CD14-positive monocyte (primary cell): ENCODE data around the gene SLC2A9. TPM values are rescaled to one million over a fixed set of nuclear protein-coding genes. Genes with fewer than 3 reads are reported as not detected.
A peak's percentile ranks its signal among the peaks of the same experiment; 100 is the strongest.

Source experiments
- DNase-seq, 3 donors: peaks; one replicate each; pipeline ENCODE4 v3.0.0-alpha.2; 2011 to 2022
- H2AFZ ChIP-seq: 2 replicates; pipeline ENCODE4 v1.6.0; 2012; ENCODE audit warnings: mild to moderate bottlenecking, low read depth, low read length, inconsistent platforms; ENCODE audit not compliant: insufficient read depth, poor library complexity, severe bottlenecking
- H3K27ac ChIP-seq, 2 donors: 1 replicate in 1 of 2; 2 replicates in 1 of 2; pipeline ENCODE4 v1.5.1; 2012 to 2013; ENCODE audit warnings: low read length in 2 of 2, control low read depth in 1 of 2, inconsistent platforms in 1 of 2, low read depth in 1 of 2, mild to moderate bottlenecking in 1 of 2
- H3K27me3 ChIP-seq, 2 donors: one replicate each; pipeline versions ENCODE4 v1.6.0 to v1.6.1; 2011 to 2013; ENCODE audit warnings: low read length in 2 of 2; ENCODE audit not compliant: control insufficient read depth in 2 of 2, insufficient read depth in 2 of 2
- H3K36me3 ChIP-seq, 2 donors: replicated peaks in 1 of 2; 1 replicate in 1 of 2; 2 replicates in 1 of 2; pipeline versions ENCODE4 v1.5.1 to v1.6.1; 2012 to 2013; ENCODE audit warnings: low read length in 2 of 2, control low read depth in 1 of 2, inconsistent platforms in 1 of 2, mild to moderate bottlenecking in 1 of 2; ENCODE audit not compliant: insufficient read depth in 2 of 2, control insufficient read depth in 1 of 2
- H3K4me1 ChIP-seq, 2 donors: 1 replicate in 1 of 2; 2 replicates in 1 of 2; pipeline versions ENCODE4 v1.5.1 to v1.6.1; 2012 to 2013; ENCODE audit warnings: low read length in 2 of 2, control low read depth in 1 of 2, inconsistent platforms in 1 of 2, mild to moderate bottlenecking in 1 of 2, moderate library complexity in 1 of 2; ENCODE audit not compliant: insufficient read depth in 2 of 2, control insufficient read depth in 1 of 2
- H3K4me2 ChIP-seq: replicated peaks from 2 replicates; pipeline ENCODE3; 2012; ENCODE audit warnings: low read length, moderate library complexity, mild to moderate bottlenecking; ENCODE audit not compliant: poor library complexity, severe bottlenecking; ENCODE audit errors: extremely low read depth
- H3K4me3 ChIP-seq, 3 experiments: fragments of 200-600 bp in 1 of 3; sonication (generic) in 1 of 3; replicated peaks in 1 of 3; 1 replicate in 2 of 3; 2 replicates in 1 of 3; pipeline ENCODE4 v1.5.1; 2011 to 2013; ENCODE audit warnings: low read length in 3 of 3, mild to moderate bottlenecking in 3 of 3, control low read depth in 2 of 3, low read depth in 2 of 3, inconsistent platforms in 1 of 3, moderate library complexity in 1 of 3
- H3K79me2 ChIP-seq: 2 replicates; pipeline ENCODE4 v1.6.0; 2012; ENCODE audit warnings: mild to moderate bottlenecking, control low read depth, inconsistent platforms, low read length, moderate library complexity; ENCODE audit not compliant: insufficient read depth
- H3K9ac ChIP-seq: 2 replicates; pipeline ENCODE4 v1.6.0; 2017; ENCODE audit warnings: low read length, mild to moderate bottlenecking; ENCODE audit not compliant: insufficient read depth, poor library complexity, severe bottlenecking
- H3K9me3 ChIP-seq, 2 donors: replicated peaks in 1 of 2; 1 replicate in 1 of 2; 2 replicates in 1 of 2; pipeline versions ENCODE4 v1.5.1 to v1.6.1; 2012 to 2013; ENCODE audit warnings: low read length in 2 of 2, control low read depth in 1 of 2; ENCODE audit not compliant: control insufficient read depth in 1 of 2, insufficient read depth in 1 of 2
- H4K20me1 ChIP-seq: 2 replicates; pipeline ENCODE4 v1.6.0; 2012; ENCODE audit warnings: mild to moderate bottlenecking, low read length, control low read depth, moderate library complexity; ENCODE audit not compliant: insufficient read depth
- H3K27ac Mint-ChIP-seq, 7 donors: one replicate each; pipeline ENCODE4 v1.8.0; 2020; ENCODE audit warnings: mild to moderate bottlenecking in 7 of 7, mixed read lengths in 7 of 7, moderate library complexity in 6 of 7, inconsistent platforms in 2 of 7
- H3K27me3 Mint-ChIP-seq, 3 donors: one replicate each; pipeline ENCODE4 v1.8.0; 2021 to 2022; ENCODE audit warnings: low read depth in 3 of 3, mild to moderate bottlenecking in 3 of 3, mixed read lengths in 3 of 3, moderate library complexity in 3 of 3, inconsistent platforms in 1 of 3
- H3K36me3 Mint-ChIP-seq, 2 donors: one replicate each; pipeline ENCODE4 v1.8.0; 2020; ENCODE audit warnings: mixed read lengths in 2 of 2, inconsistent platforms in 1 of 2, mild to moderate bottlenecking in 1 of 2
- H3K4me1 Mint-ChIP-seq: one replicate; pipeline ENCODE4 v1.8.0; 2020; ENCODE audit warnings: mild to moderate bottlenecking, mixed read lengths
- H3K4me3 Mint-ChIP-seq, 2 donors: one replicate each; pipeline ENCODE4 v1.8.0; 2020; ENCODE audit warnings: mild to moderate bottlenecking in 2 of 2, mixed read lengths in 2 of 2, moderate library complexity in 1 of 2
- H3K9me3 Mint-ChIP-seq, 7 donors: one replicate each; pipeline ENCODE4 v1.8.0; 2020 to 2022; ENCODE audit warnings: mixed read lengths in 7 of 7, mild to moderate bottlenecking in 6 of 7, moderate library complexity in 6 of 7, inconsistent platforms in 2 of 7
- WGBS: methylation state at CpG from one replicate; pipeline ENCODE4 v1.1.5; 2013; ENCODE audit warnings: missing lambda C conversion rate; ENCODE audit not compliant: insufficient coverage; 5-methylcytosine and 5-hydroxymethylcytosine counted together
- intact Hi-C, 2 donors: fragments of 100-400 bp; cut with micrococcal nuclease; formaldehyde crosslinking; loops; one replicate each; pipeline versions ENCODE4 v1.15.0 to v1.15.1; 2023
- polyA plus RNA-seq, 3 donors: library from polyadenylated mRNA; depleted of rRNA in 1 of 3; unstranded in 2 of 3; stranded (reverse) in 1 of 3; fragments of 300-500 nt in 2 of 3; fragments of >200 nt in 1 of 3; fragmentation: Illumina TruSeq in 2 of 3; gene quantifications; 1 replicate in 2 of 3; 2 replicates in 1 of 3; pipeline ENCODE4 v1.2.3, GENCODE V29; 2012 to 2021
- TF ChIP-seq, protein P1 (sequence below): fragments of 200-600 bp; IDR thresholded peaks from one replicate; pipeline ENCODE4 v1.8.0; 2022; ENCODE audit warnings: antibody characterized with exemption, mild to moderate bottlenecking

SLC2A9 gene
- polyA plus RNA-seq, 3 donors, result 27.3 to 38.6 (median 34.7) TPM

DNA sequence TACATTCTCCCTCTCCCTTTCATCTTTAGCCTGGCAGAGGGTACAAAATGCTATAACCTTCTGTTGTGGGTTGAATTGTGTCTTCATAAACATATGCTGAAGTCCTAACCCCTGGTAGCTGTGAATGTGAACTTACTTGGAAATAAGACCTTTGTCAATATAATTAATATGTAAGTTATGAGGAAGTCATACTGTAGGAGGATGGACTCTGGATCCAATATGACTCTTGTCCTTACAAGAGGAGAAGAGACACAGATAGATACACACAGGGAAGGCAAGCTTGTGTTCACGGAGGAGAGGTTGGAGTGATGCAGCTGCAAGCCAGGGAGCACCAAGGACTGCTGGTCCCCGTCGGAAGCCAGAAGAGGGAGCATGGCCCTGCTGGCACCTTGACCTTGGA, 94.7 kb downstream of the SLC2A9 start:
- H3K27me3 ChIP-seq, result no peaks in the 10 kb centered on the region
- 92% methylated on average over 2 of the region's 3 CpGs for WGBS
- peaks cover 60 to 82% of the 10 kb centered on the region in 2 donors for H3K36me3 Mint-ChIP-seq
- no peak overlapping the region for H3K4me3 Mint-ChIP-seq
- TF ChIP-seq, protein P1, sequence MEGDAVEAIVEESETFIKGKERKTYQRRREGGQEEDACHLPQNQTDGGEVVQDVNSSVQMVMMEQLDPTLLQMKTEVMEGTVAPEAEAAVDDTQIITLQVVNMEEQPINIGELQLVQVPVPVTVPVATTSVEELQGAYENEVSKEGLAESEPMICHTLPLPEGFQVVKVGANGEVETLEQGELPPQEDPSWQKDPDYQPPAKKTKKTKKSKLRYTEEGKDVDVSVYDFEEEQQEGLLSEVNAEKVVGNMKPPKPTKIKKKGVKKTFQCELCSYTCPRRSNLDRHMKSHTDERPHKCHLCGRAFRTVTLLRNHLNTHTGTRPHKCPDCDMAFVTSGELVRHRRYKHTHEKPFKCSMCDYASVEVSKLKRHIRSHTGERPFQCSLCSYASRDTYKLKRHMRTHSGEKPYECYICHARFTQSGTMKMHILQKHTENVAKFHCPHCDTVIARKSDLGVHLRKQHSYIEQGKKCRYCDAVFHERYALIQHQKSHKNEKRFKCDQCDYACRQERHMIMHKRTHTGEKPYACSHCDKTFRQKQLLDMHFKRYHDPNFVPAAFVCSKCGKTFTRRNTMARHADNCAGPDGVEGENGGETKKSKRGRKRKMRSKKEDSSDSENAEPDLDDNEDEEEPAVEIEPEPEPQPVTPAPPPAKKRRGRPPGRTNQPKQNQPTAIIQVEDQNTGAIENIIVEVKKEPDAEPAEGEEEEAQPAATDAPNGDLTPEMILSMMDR, result no peak
- no peaks in the 10 kb centered on the region for H3K9me3 Mint-ChIP-seq
- intact Hi-C loops, result no loop called here
- no peaks in the 10 kb centered on the region for H3K9me3 ChIP-seq
- no peak overlapping the region for H3K4me2 ChIP-seq
- no peaks in the 10 kb centered on the region for H3K79me2 ChIP-seq
- H3K4me3 ChIP-seq, result no peak overlapping the region
- H3K27ac ChIP-seq, result no peak overlapping the region
- H3K27ac Mint-ChIP-seq, result no peak overlapping the region
- peaks cover 23% of the 10 kb centered on the region for H3K4me1 Mint-ChIP-seq
- no peak overlapping the region for H2AFZ ChIP-seq
- no peak overlapping the region for H3K9ac ChIP-seq
- peaks cover 32% of the 10 kb centered on the region for H4K20me1 ChIP-seq
- H3K4me1 ChIP-seq, result peaks cover 14 to 15% of the 10 kb centered on the region in 2 donors
- no peak for DNase-seq
- H3K36me3 ChIP-seq, result peaks cover 34 to 68% of the 10 kb centered on the region in 2 donors
- H3K27me3 Mint-ChIP-seq, result peaks cover 0 to 3% (median 0%) of the 10 kb centered on the region in 3 donors

DNA sequence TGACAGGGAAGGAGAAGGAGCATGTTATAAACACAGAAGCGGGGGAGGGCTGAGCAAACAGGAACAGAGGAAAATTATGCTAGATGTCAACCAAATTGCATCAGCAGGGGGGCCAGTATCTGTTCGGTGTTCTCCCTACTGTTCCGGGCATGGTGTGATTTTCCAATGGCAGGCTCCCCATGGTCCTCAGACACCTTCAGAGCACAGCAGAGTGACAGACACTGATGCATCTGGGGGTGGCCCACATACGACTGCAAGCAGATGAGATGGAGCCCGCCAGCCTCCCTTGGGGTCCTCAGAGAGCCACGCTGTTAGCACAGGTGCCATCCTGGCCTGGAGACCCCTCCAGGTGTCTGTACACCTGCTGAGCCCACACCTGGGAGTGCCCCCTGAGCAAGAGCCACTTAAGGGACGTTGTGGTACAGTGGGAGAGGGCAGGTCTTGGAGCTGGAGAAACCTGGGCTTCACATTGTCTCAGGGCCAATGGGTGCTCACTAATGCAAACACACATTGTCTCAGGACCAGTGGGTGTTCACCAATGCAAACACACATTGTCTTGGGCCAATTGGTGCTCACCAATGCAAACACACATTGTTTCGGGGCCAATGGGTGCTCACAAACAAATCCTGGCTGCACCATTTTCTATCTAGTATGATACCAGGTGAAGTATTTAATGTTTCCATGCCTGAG, 95.4 kb downstream of the SLC2A9 start:
- Histone ChIP-seq H3K9ac (no peak overlapping the region), H3K36me3 (peaks cover 31 to 67% of the 10 kb centered on the region in 2 donors), H3K4me2 (no peak overlapping the region), H3K4me3 (no peak overlapping the region), H4K20me1 (peaks cover 32% of the 10 kb centered on the region), H3K27me3 (no peaks in the 10 kb centered on the region), H3K79me2 (no peaks in the 10 kb centered on the region), H2AFZ (no peak overlapping the region), H3K9me3 (no peaks in the 10 kb centered on the region), H3K4me1 (peaks cover 14 to 15% of the 10 kb centered on the region in 2 donors), H3K27ac (no peak overlapping the region)
- H3K36me3 Mint-ChIP-seq, result peaks cover 59 to 81% of the 10 kb centered on the region in 2 donors
- intact Hi-C loops, result no loop called here
- 92% methylated on average over 7 of the region's 8 CpGs for WGBS
- no peak for DNase-seq
- peaks cover 23% of the 10 kb centered on the region for H3K4me1 Mint-ChIP-seq
- H3K27ac Mint-ChIP-seq, result peak overlapping the region in 1 of 7 donors; percentile 64
- TF ChIP-seq, protein P1, result no peak
- H3K9me3 Mint-ChIP-seq, result no peaks in the 10 kb centered on the region
- H3K27me3 Mint-ChIP-seq, result peaks cover 0 to 3% (median 0%) of the 10 kb centered on the region in 3 donors
- no peak overlapping the region for H3K4me3 Mint-ChIP-seq
